Ureter (tissue), 1 donor: ENCODE data around the gene GID8. TPM values are rescaled to one million over a fixed set of nuclear protein-coding genes. Genes with fewer than 3 reads are reported as not detected.

Source experiments
- DNase-seq: peaks from one replicate; pipeline ENCODE4 v3.0.0-alpha.2; 2020; ENCODE audit warnings: low spot score
- total RNA-seq: library from RNA; stranded (reverse); gene quantifications from one replicate; pipeline ENCODE4 v1.2.4, GENCODE V29; 2023
- donor health status: DM: yes; HTN: yes; CAD: no.

The GID8 gene
- total RNA-seq, 1 donor from 2014 or later: 43.1 TPM

GRCh38 chr20:62986257-62986800, 48.4 kb downstream of the GID8 start:
- DNase-seq: no peak

- no peak for DNase-seq
These were observed 49.2 kb downstream of the GID8 start for GRCh38 chr20:62987114-62987513.

GRCh38 chr20:62989201-62989601, 51.3 kb downstream of the GID8 start:
- DNase-seq: no peak

- no peak for DNase-seq
These were observed 52.4 kb downstream of the GID8 start for GRCh38 chr20:62990306-62990825.

GRCh38 chr20:62991196-62991807, 53.4 kb downstream of the GID8 start:
- no peak for DNase-seq

- DNase-seq: no peak
These were observed 53.9 kb downstream of the GID8 start for GRCh38 chr20:62991863-62992262.

- no peak for DNase-seq
These were observed 56.0 kb downstream of the GID8 start for GRCh38 chr20:62993856-62994494.

- DNase-seq: no peak
These were observed 56.9 kb downstream of the GID8 start for GRCh38 chr20:62994869-62995281.

GRCh38 chr20:62995481-62995880, 57.5 kb downstream of the GID8 start:
- no peak for DNase-seq

- DNase-seq: no peak
These were observed 58.1 kb downstream of the GID8 start for GRCh38 chr20:62995898-62996595.

GRCh38 chr20:62996596-62996982, 58.6 kb downstream of the GID8 start:
- DNase-seq: no peak

- DNase-seq: no peak
These were observed 59.6 kb downstream of the GID8 start for GRCh38 chr20:62997417-62998035.

Other genes starting within 250 kb of the GID8 start
- gene NTSR1, start 229.3 kb upstream of the GID8 start, total RNA-seq: not detected
- 6.3 TPM for gene MRGBP, start 141.7 kb upstream of the GID8 start, total RNA-seq
- gene OGFR, start 133.3 kb upstream of the GID8 start, total RNA-seq: 42.0 TPM
- 5.1 TPM for gene COL9A3, start 121.1 kb upstream of the GID8 start, total RNA-seq
- gene TCFL5, start 76.3 kb upstream of the GID8 start, total RNA-seq: 11.8 TPM
- 75.8 TPM for gene DIDO1, start 11.6 kb upstream of the GID8 start, total RNA-seq
- gene SLC17A9, start 14.6 kb downstream of the GID8 start, total RNA-seq: 10.1 TPM
- not detected for gene BHLHE23, start 68.8 kb downstream of the GID8 start, total RNA-seq